ENCODE results near the gene ZNF256.

DNA sequence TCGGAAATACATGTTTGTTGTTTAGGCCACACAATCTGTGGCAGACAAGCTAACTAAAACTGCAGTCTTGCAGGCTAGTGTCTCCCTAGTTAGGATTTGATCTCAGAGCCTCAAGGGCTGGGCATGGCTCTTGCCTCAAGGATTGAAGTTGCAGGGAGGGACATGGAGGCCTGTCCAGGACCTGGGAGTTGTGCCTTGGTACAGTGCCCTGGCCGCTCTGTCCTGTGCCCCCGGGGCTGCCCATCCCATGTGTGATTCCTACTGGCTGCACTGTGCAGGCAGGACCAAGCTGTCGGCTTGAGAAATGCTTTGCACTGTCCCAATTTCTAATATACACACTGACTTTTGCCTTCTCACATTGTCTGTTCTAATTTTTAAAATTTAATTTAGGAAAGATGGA, 7.5 kb upstream of the ZNF256 start:
- TF ChIP-seq SAP30 (IDR thresholded peaks at IDR 0.05; ENCODE audit: borderline replicate concordance, insufficient read depth, low read depth, low read length, poor library complexity, severe bottlenecking) (no peak), ELF2 (CRISPR knock-in tag; IDR thresholded peaks at IDR 0.05) (no peak), MTA3 (IDR thresholded peaks at IDR 0.05; ENCODE audit: borderline replicate concordance) (no peak), BHLHE40 (IDR thresholded peaks at IDR 0.05; ENCODE audit: low read length) (no peak), KDM4B (IDR thresholded peaks at IDR 0.05; ENCODE audit: borderline replicate concordance in 2 of 2, low read depth in 1 of 2) (no peak), BRF2 (IDR thresholded peaks at IDR 0.05; ENCODE audit: borderline replicate concordance, insufficient read depth, insufficient read length) (no peak), ATF1 (CRISPR knock-in tag; IDR thresholded peaks at IDR 0.05) (no peak), ATF1 (tag; IDR thresholded peaks at IDR 0.05) (no peak), TARDBP (IDR thresholded peaks at IDR 0.05) (no peak)

Data from K562 (cell line).